ENCODE measurements around the gene DNM3.

Gene DNM3

DNA sequence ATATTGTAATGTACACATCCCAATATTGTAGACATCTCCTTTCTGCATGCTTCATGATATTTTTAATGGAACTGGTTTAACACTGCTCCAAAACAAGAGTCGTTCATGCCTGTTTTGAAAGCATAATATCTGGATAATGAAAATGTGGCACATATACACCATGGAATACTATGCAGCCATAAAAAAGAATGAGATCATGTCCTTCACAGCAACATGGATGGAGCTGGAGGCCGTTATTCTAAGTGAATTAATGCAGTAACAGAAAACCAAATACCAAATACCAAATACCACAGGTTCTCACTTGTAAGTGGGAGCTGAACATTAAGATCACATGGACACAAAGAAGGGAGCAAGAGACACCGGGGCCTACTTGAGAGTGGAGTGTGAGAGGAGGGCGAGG, 487.0 kb downstream of the DNM3 start:
- DNase-seq (ENCODE audit: low read depth) = no peak

GRCh38 chr1:172332230-172332629, 490.9 kb downstream of the DNM3 start:
- DNase-seq (ENCODE audit: low read depth) = no peak

GRCh38 chr1:172335377-172335776, 494.1 kb downstream of the DNM3 start:
- no peak for DNase-seq (ENCODE audit: low read depth)

GRCh38 chr1:172338295-172338735, 497.0 kb downstream of the DNM3 start:
- DNase-seq (ENCODE audit: low read depth) = no peak

- DNase-seq (ENCODE audit: low read depth) = peak; percentile 35
These were observed 498.5 kb downstream of the DNM3 start for GRCh38 chr1:172339842-172340241.

GRCh38 chr1:172340520-172340919, 499.2 kb downstream of the DNM3 start:
- no peak for DNase-seq (ENCODE audit: low read depth)

GRCh38 chr1:172341697-172342096, 500.4 kb downstream of the DNM3 start:
- no peak for DNase-seq (ENCODE audit: low read depth)

DNA sequence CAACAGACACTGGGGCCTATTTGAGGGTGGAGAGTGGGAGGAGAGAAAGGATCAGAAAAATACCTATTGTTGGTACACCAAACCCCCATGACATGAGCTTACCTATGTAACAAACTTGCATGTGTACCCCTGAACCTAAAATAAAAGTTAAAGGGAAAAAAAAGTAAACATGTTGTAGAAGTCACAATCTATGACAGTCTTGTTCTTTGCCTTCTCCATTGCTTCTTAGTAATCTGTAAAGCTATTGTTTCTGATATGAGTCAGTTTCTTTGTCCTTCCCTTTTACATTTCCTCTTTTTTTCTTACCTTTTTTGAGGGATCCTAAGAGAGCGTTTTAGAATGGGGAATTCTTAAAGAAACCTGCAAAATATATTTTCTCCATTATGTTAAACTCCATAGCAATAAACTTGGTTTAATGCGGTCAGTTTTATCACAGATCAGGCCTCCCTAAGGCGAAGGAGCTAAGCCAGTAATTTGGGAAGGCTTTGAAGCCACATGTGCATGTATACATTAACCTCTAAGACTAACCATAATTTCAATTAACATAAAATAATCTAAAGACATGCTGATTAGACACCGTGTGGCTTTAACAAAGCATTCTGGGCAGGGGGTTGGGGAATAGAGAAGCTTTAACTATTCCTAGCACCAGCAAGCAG, 501.4 kb downstream of the DNM3 start:
- DNase-seq (ENCODE audit: low read depth) = no peak

DNA sequence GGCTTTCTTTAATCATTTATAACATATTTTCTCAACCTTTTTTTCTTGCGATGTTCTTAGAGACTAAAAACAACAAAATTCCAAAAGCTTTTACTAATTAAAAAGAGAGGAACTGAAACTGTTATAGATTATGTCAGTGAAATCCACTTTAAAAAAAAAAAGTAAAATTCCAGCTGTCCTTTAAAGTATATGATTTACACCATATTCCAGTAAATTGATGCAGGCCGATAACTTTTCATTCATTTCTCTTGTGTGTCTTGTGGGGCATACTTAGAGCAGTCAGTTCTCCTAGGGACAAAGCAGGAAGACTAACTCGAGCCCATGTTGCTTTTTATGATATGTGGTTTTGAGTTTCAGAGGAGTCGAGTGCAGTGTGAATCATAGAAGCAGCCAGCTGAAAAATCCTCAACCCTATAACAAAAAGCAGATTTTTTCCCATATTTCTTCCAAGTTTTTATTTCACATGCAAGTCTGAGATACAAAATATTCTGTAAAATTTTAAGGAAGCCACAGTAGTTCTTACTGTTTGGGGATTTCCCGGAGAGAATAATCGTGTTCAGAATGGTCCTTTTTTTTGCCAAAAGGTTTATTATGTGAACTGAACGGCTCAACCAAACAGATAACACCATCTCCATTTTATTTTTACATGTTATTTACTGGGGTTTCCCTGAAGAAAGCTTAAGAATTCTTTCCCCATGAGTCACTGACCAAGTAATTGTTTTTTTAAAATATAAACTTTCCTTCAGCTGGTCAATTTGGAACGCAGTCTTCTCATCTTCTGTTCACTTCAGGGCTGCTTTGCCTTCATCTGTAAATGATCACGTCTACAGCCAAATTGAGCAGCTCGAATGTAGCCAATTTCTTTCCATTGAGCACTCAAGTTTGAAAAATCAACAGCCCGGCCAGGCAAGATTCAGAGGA, 502.2 kb downstream of the DNM3 start:
- DNase-seq (ENCODE audit: low read depth) = peak; percentile 74

GRCh38 chr1:172344444-172344843, 503.1 kb downstream of the DNM3 start:
- no peak for DNase-seq (ENCODE audit: low read depth)

GRCh38 chr1:172345077-172345476, 503.8 kb downstream of the DNM3 start:
- DNase-seq (ENCODE audit: low read depth) = no peak

GRCh38 chr1:172347416-172347815, 506.1 kb downstream of the DNM3 start:
- DNase-seq (ENCODE audit: low read depth) = no peak

GRCh38 chr1:172350856-172351255, 509.6 kb downstream of the DNM3 start:
- DNase-seq (ENCODE audit: low read depth) = peak; percentile 14

DNA sequence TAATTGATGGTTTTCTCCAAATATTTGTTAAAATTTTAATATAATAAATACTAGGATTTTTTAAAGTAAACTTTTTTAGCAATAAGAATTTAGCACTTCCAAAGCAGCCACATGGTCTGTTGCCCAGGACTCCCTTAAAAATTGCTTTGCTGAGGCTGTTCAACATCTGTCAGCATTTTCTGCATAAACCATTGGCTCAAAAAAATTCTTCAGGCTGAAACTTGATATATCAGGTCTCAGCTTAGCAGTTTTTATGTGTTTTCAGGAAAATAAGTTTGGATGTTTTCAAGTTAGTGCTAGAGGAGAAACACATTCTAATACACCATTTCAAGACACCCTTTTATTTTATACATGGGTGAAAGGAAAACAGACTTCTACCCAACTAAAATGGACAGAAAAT, 510.0 kb downstream of the DNM3 start:
- peak; percentile 21 for DNase-seq (ENCODE audit: low read depth)

DNA sequence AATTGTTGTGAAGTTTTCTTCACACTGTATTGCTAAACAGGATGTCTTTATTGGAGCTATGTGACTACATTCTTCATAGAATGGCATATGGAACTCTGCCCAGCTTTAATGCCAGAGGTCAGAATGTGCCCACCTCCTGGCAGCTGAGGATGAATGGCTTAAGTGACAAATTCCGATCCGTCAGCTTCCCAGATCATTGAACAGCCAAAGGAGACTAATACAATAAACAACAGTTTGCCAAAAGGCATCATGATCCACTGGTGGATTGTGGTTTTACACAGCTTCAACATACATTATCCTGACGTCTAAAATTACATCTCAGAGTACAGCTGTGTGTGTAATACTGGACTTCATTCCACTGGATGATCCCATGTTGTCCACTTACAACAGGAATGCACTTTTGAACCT, 510.5 kb downstream of the DNM3 start:
- peak; percentile 70 for DNase-seq (ENCODE audit: low read depth)

DNA sequence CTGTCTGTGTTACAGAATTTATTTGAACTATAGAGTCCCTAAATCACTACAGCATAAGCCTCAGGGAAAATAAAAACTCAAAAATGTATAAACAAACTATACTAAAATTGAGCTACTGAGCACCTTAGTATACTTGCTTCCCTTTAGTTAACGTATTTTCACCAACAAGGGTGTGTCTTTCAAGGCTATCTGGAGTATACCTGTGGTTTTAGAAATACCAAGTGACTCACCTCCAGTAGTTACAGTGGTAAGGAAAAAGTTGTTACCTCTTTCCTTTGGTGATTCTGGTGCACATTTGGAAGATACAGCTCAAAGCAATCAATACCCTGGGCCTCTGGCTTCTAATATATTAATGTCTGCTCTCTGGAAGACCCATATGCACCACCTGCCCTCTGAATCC, 511.1 kb downstream of the DNM3 start:
- DNase-seq (ENCODE audit: low read depth) = peak; percentile 32

GRCh38 chr1:172354291-172355274, 513.3 kb downstream of the DNM3 start:
- DNase-seq (ENCODE audit: low read depth) = no peak

DNA sequence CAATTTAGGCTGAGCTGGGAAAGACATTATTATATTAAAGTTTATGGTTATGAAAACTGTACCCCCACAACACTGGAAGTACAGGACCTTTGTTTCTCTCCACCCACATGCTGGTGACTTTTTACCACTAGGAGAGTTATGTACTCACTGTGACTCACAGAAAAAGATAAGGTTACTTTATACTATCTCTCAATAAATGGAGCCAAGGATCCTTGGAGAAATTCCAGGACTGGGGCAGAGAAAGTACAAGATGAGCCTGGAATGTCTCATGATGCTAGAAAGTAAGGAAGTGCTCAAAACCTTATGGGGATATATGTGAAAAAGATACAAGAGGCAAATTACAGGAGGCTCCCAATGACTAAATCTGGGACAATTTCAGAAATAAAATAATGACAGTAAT, 515.3 kb downstream of the DNM3 start:
- peak; percentile 95 for DNase-seq (ENCODE audit: low read depth)

- DNase-seq (ENCODE audit: low read depth) = no peak
These were observed 516.6 kb downstream of the DNM3 start for GRCh38 chr1:172357753-172358385.

DNA sequence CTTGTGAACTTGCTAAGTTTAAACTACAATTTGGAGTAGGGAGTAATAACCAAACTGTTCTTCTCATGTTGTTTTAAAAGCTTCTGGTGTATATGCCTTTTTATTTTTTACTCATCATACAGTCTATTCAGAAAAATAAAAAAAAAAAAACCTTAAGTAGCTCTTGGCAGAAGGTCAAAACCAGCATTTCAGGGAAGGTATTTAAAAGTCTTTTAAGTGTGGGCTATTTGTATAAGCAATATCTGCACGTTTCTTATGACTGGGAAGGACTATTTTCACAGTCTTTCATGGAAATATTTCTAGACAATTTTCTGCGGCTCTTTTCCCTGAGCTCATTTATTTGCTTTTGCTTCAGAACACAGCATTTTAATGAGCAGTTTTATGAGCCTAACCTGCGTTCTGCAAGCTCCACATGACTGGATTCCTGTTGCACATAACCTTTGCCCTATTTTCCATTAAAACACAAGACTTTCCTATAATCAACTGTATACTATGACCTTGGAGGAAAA, 518.2 kb downstream of the DNM3 start:
- DNase-seq (ENCODE audit: low read depth) = peak; percentile 69

DNA sequence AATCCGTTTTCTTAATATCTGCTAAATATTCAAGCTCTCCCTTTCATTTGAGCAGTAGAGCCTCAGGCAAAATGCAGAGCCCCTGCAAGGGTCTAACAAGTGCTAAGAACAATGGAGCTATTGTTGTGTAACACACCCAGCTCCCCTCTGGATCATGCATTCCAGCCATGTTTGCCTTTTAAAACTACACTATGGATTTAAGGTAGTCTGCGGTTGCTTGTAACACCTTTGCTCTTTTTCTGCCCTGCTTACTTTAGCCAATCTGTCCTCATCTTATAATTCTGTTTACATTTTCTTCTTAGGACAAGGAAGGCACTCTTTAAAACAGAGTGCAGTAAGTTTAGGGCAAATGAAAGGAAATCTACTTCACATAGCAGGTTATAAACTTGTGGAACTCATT, 519.2 kb downstream of the DNM3 start:
- no peak for DNase-seq (ENCODE audit: low read depth)
